ENCODE measurements around the gene MAN1A1. TPM values are rescaled to one million over a fixed set of nuclear protein-coding genes. Genes with fewer than 3 reads are reported as not detected.

Gene MAN1A1
- total and polyA plus RNA-seq, 2 experiments from 2014 or later, result 2.0 to 8.7 TPM

GRCh38 chr6:119215885-119216590 lies 133.5 kb downstream of the MAN1A1 start (continued):
- TF ChIP-seq ZNF462 (CRISPR knock-in tag; IDR thresholded peaks at IDR 0.05) (no peak), JUNB (IDR thresholded peaks at IDR 0.05; ENCODE audit: unreplicated experiment) (no peak), EZH2 (IDR thresholded peaks at IDR 0.05; ENCODE audit: low read depth, unreplicated experiment) (no peak), POLR2AphosphoS5 (IDR thresholded peaks at IDR 0.05; ENCODE audit: low read depth) (no peak), STAT1 (IDR thresholded peaks at IDR 0.05; ENCODE audit: unreplicated experiment) (no peak), ZNF114 (CRISPR knock-in tag; IDR thresholded peaks at IDR 0.05) (no peak), EZH2phosphoT487 (IDR thresholded peaks at IDR 0.05; ENCODE audit: unreplicated experiment) (no peak)

GRCh38 chr6:119215309-119215708 lies 134.3 kb downstream of the MAN1A1 start:
- no peak for ATAC-seq
- no peaks in the 10 kb centered on the region for H3K79me2 ChIP-seq (replicated peaks; ENCODE audit: insufficient read depth)
- no peak overlapping the region for H3K4me2 ChIP-seq
- TF ChIP-seq ZNF462 (CRISPR knock-in tag; IDR thresholded peaks at IDR 0.05) (no peak), STAT1 (IDR thresholded peaks at IDR 0.05; ENCODE audit: unreplicated experiment) (no peak), JUNB (IDR thresholded peaks at IDR 0.05; ENCODE audit: unreplicated experiment) (no peak)

More at GRCh38 chr6:119215309-119215708, 134.3 kb downstream of the MAN1A1 start:
- no peaks in the 10 kb centered on the region for H3K4me1 ChIP-seq (ENCODE audit: insufficient read depth)
- no peak overlapping the region for H3K4me3 ChIP-seq
- Mint-ChIP-seq H3K4me1 (no peaks in the 10 kb centered on the region), H3K9me3 (no peaks in the 10 kb centered on the region), H3K4me3 (no peak overlapping the region), H3K27ac (no peak overlapping the region; the same call in 1 of the 2 replicates), H3K36me3 (ENCODE audit: low read depth) (no peaks in the 10 kb centered on the region), H3K27me3 (ENCODE audit: insufficient read depth, low read depth, poor library complexity) (peaks cover 2% of the 10 kb centered on the region)
- no peaks in the 10 kb centered on the region for H3F3A ChIP-seq (replicated peaks; ENCODE audit: low read depth)
- H3K27me3 ChIP-seq (ENCODE audit: insufficient read depth), result no peaks in the 10 kb centered on the region
- no peaks in the 10 kb centered on the region for H3K36me3 ChIP-seq (ENCODE audit: insufficient read depth)
- DNase-seq (ENCODE audit: low spot score), result no peak
- H4K20me1 ChIP-seq (replicated peaks; ENCODE audit: insufficient read depth), result no peaks in the 10 kb centered on the region
- no peak overlapping the region for H3K27ac ChIP-seq (ENCODE audit: low read depth)
- H3K9me2 ChIP-seq (ENCODE audit: insufficient read depth), result no peaks in the 10 kb centered on the region
- H2AFZ ChIP-seq, result no peak overlapping the region
